ENCODE measurements around the gene CHPF. TPM values are rescaled to one million over a fixed set of nuclear protein-coding genes. Genes with fewer than 3 reads are reported as not detected.

CHPF gene
- total and polyA plus RNA-seq, 2 donors (not counting 3 experiments of a cell fraction or from before 2014, with no cell fraction given) = 0.24 to 0.32 TPM

DNA sequence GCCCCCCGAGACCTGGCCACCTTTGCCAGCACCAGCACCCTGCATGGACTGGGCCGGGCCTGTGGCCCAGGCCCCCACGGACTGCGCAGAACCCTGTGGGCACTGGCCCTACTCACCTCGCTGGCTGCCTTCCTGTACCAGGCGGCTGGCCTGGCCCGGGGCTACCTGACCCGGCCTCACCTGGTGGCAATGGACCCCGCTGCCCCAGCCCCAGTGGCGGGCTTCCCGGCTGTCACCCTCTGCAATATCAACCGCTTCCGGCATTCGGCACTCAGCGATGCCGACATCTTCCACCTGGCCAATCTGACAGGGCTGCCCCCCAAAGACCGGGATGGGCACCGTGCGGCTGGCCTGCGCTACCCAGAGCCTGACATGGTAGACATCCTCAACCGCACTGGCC is 28.8 kb downstream of the CHPF start:
- intact Hi-C loops (cut with micrococcal nuclease) (no loop called here), dilution Hi-C loops (cut with MboI; ENCODE audit: extremely low pct_ligation_motif_present, low sequenced_read_pairs) (no loop called here)
- CTCF ChIA-PET = interaction anchor here (1.9 to 6.6 kb wide), 2 partner anchors 15 to 19 kb away, joined by 8 to 39 read pairs; a partner anchor contains a TSS
- Histone ChIP-seq H3K4me3 (replicated peaks in 1 of 3; ENCODE audit: insufficient read depth in 1 of 3, low read depth in 1 of 3, low read length in 3 of 3) (no peak overlapping the region), H3K9me3 (replicated peaks; ENCODE audit: control insufficient read depth, insufficient read depth, low read length) (no peaks in the 10 kb centered on the region), H3K9ac (replicated peaks; ENCODE audit: extremely low read depth, insufficient read depth, low read length) (no peak overlapping the region), H3K4me2 (ENCODE audit: insufficient read depth, low read length) (no peak overlapping the region), H4K20me1 (replicated peaks; ENCODE audit: control insufficient read depth, extremely low read depth, insufficient read depth, low read length) (no peaks in the 10 kb centered on the region), H3K27me3 (ENCODE audit: control insufficient read depth in 2 of 2, insufficient read depth in 2 of 2, low read length in 2 of 2) (peaks cover 63 to 67% of the 10 kb centered on the region in 2 experiments), H3K9me1 (replicated peaks; ENCODE audit: control insufficient read depth, extremely low read depth, insufficient read depth, low read length) (no peaks in the 10 kb centered on the region), H3K27ac (ENCODE audit: insufficient read depth, low read depth, low read length) (no peak overlapping the region), H3K4me1 (ENCODE audit: control insufficient read depth, extremely low read depth, insufficient read depth, low read length) (no peaks in the 10 kb centered on the region), H3K36me3 (ENCODE audit: control insufficient read depth in 2 of 2, extremely low read depth in 1 of 2, insufficient read depth in 2 of 2, low read length in 2 of 2) (no peaks in the 10 kb centered on the region), H2AFZ (ENCODE audit: low read depth, low read length) (no peak overlapping the region), H3K79me2 (ENCODE audit: control insufficient read depth, insufficient read depth, low read length) (no peaks in the 10 kb centered on the region)
- FAIRE-seq (no peak), DNase-seq (ENCODE audit: low read depth, low spot score) (no peak)
- TF ChIP-seq MYC (IDR thresholded peaks at IDR 0.05; ENCODE audit: low read depth, low read length) (no peak), FOS (IDR thresholded peaks at IDR 0.05; ENCODE audit: borderline replicate concordance, insufficient read depth, low read length) (no peak), POLR2A (IDR thresholded peaks at IDR 0.05; ENCODE audit: low read depth, low read length) (no peak), POLR2AphosphoS5 (IDR thresholded peaks at IDR 0.05; ENCODE audit: insufficient read depth, low read depth, low read length) (no peak), EZH2 (IDR thresholded peaks at IDR 0.05; ENCODE audit: borderline replicate concordance, low read depth, low read length, severe bottlenecking) (no peak), GATA2 (IDR thresholded peaks at IDR 0.05; ENCODE audit: insufficient read depth, insufficient read length, low read depth, low read length) (no peak), JUN (IDR thresholded peaks at IDR 0.05; ENCODE audit: borderline replicate concordance, insufficient read depth, insufficient read length, low read depth) (no peak)
- TF ChIP-seq, protein P1, sequence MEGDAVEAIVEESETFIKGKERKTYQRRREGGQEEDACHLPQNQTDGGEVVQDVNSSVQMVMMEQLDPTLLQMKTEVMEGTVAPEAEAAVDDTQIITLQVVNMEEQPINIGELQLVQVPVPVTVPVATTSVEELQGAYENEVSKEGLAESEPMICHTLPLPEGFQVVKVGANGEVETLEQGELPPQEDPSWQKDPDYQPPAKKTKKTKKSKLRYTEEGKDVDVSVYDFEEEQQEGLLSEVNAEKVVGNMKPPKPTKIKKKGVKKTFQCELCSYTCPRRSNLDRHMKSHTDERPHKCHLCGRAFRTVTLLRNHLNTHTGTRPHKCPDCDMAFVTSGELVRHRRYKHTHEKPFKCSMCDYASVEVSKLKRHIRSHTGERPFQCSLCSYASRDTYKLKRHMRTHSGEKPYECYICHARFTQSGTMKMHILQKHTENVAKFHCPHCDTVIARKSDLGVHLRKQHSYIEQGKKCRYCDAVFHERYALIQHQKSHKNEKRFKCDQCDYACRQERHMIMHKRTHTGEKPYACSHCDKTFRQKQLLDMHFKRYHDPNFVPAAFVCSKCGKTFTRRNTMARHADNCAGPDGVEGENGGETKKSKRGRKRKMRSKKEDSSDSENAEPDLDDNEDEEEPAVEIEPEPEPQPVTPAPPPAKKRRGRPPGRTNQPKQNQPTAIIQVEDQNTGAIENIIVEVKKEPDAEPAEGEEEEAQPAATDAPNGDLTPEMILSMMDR (IDR thresholded peaks at IDR 0.05; ENCODE audit: extremely low read depth in 1 of 2, insufficient read depth in 1 of 2, low read depth in 1 of 2, low read length in 2 of 2) = no peak
- TF ChIP-seq, protein P2, sequence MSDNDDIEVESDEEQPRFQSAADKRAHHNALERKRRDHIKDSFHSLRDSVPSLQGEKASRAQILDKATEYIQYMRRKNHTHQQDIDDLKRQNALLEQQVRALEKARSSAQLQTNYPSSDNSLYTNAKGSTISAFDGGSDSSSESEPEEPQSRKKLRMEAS (IDR thresholded peaks at IDR 0.05; ENCODE audit: insufficient read depth, insufficient read length) = no peak
- POLR2A ChIA-PET = no interaction called here
- no TSS peak for BruUV-seq (replicated peaks)
